ENCODE data around the gene PDZRN3.
A peak's percentile ranks its signal among the peaks of the same experiment; 100 is the strongest.

PDZRN3 gene

GRCh38 chr3:73520931-73521461 is 103.7 kb downstream of the PDZRN3 start:
- no peak for DNase-seq (ENCODE audit: low spot score)

DNA sequence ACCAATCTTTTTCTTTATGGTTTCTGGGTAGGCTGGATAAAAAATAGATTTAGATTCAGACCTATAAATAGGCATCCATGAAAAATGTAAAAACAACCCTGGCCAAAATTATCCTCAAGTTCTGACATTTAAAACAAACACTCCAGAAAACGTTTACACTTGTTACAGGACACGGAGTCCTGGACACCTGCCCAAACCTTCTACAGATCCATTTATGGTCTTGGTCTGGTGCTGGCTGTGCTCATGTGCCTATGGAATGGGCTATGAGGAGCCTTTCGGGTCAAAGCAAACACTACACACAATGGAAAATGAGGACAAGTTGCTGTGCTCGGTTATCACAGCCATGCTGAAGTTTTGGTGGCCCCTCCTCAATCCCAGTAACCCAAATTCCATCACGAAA is 108.1 kb downstream of the PDZRN3 start:
- no peak for DNase-seq (ENCODE audit: low spot score)

DNA sequence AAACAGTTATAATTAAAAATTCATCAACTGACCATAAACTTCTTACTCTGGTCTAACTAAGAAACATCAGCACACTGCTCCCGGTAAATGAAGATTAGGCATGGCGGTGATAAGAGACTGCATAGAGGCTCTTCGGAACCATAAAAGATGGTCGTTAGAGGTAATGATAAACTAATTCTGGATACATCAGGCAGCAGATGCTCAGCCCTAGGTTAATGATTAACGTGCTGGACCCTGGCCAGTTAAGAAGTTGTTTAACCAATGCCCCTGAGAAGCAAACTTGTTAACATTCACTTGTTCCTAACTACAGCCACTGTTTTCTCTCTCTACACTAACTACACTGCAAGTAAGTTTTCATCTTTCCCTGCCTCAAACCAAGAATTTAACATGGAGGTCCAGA is 111.5 kb downstream of the PDZRN3 start:
- DNase-seq (ENCODE audit: low spot score) = no peak

DNA sequence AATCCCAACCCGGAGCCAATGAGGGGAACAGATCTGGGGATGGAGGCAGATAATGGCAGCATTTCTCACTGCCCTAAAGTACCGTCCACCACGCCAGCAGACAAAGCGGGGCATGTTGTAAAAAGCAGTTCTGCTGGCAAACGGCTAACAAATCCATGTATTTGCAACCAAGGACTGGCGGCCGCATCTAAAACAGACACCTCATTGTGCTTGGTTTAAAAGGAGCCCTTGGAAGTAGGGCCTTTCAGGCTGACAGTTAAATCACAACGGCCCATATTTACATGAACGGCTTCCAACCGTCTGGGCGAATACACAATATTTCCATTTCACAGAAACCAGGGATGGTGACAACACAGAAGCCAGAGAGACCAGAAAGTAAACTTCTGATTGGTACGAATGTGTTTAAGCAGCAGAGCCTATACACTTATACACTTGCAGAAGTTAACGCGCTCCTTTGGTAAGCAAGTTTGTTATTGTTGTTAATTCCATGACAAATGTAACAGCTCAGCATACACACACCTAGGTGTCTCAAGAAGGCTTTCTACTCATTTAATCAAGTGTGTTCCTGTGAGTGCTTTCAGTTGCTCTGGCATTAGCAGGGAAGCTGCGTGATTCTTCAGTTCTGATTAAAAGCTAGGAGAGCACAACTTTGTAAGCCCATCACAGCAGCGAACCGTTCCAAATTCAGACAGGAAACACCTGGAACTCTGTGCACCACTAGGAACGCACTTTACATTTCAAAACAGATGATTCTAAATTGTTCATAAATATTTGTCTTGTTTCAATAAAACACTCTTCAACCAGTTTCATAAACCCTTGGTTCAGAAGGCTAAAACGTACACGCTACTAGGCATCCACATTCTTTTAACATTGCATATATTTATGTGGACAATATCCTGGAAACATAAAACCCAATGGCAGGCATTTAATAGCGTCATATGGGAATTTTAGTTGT is 112.9 kb downstream of the PDZRN3 start:
- no peak for DNase-seq (ENCODE audit: low spot score)

DNA sequence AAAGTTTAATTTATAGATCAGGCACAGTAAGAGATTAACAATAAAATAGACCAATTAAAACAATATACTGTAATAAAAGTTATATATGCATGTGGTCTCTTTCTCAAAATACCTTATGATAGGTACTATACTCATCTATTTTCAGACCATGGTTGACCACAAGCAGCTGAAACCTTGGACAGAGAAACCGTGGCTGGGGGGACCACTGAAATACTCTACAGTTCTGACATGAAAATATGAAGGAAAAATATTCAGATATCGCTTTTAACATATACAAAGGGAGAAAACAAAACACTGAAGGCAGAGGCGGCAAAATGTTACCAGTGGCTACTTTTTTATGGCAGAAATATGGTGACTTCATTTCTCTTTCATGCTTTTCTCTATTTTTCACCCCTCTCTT is 114.0 kb downstream of the PDZRN3 start:
- no peak for DNase-seq (ENCODE audit: low spot score)

- DNase-seq (ENCODE audit: low spot score) = no peak
These were observed 114.4 kb downstream of the PDZRN3 start for GRCh38 chr3:73510334-73510733.

DNA sequence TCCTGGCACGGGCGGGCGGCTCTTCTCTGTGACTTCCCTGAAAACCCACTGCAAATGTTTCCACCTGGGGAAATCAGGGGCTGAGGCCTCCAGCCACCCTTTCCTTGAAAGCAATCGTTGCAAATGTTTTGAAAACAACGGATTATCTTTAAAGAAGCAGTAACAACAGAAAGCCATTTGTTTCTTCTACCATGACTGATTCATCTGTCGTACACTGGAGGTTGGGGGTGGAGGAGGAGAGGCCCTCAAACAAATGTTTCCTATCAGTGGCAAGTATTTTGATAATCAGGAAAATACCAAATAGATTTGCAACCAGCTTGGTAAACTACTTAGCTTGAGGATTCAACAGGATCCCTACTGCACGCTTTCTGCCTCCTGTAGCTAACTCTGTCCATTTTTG is 114.9 kb downstream of the PDZRN3 start:
- no peak for DNase-seq (ENCODE audit: low spot score)

GRCh38 chr3:73509066-73509465 is 115.7 kb downstream of the PDZRN3 start:
- DNase-seq (ENCODE audit: low spot score) = no peak

GRCh38 chr3:73508330-73508954 is 116.3 kb downstream of the PDZRN3 start:
- peak; percentile 40 for DNase-seq (ENCODE audit: low spot score)

- no peak for DNase-seq (ENCODE audit: low spot score)
These were observed 119.9 kb downstream of the PDZRN3 start for GRCh38 chr3:73504852-73505251.

DNA sequence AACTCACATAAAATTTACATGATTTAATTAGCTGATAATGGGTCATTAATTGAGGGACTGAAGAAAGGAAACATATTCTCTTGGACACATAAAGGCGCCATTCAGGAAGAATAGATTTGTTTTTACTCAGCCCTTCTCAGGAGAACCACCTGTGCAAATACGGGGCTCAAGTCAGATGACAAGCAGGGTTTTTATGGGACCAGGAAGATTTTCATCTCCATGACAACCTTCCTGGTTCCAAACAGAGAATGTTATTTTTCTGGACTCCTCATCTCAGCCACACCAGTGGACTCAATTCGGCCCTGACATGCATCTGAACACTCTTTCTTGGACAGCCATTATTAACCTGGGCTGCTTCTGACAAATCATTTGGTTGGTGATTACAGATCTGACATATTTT is 120.5 kb downstream of the PDZRN3 start:
- no peak for DNase-seq (ENCODE audit: low spot score)

DNA sequence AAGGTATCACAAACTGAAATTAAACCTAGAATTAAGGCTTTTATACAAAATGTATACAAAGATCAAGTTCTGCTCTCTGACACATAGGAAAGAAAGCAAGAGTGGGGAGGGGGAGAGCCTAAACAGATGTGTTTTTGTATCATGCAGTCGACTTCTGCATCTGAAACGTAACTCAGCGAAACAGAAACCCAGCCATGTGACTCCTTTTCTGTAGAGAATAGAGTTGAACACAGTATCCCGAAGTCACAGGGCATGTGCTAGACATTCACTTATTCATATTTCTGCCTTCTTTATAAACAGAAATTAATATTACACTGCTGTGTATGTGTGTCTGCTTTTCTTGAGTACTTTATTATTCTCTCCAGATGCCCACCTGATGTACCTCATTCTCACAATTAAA is 121.0 kb downstream of the PDZRN3 start:
- no peak for DNase-seq (ENCODE audit: low spot score)

DNA sequence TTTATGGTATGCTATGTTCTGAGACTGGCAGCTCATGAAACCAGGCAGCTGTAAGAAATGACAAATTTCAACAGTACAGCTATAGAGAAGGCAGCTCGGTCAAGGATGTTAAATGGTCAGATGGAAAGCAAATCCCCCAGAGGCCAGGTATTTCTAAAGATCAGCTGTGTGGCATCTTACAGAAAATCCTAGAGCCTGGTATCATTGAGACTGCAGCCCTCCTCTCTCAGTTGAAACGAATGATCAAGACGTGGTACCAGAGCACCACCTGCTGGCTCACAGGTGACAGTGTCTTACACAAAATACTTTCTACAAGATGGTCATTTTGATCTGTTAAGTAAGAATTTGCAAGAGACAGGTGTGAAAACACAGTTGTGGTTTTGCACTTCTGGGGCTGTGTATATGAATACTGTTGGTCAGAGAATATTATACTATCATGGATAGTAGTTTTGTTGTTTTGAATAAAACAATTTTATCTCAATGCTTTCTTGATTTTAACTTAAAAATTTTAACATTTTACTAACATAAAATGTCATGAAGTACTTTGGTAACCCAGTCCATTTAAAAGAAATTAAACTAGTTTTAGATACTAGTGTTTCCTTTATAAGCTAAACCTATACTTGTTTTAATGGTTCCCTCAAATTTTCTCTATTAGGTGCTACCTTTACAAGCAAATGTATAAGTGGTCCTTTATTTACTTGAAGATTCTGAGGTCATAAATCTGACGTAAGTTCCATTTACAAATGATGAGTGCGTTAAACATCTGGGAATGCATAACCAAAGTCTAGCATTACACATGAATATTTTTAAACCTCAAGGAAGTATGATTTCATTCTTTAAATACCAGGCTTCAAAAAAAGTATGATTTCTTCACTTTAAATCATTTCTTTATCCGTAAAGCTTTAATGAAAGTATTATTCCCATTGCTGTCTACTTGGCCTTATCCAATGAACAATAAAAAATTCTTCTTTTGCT is 121.8 kb downstream of the PDZRN3 start:
- DNase-seq (ENCODE audit: low spot score) = peak; percentile 62

DNA sequence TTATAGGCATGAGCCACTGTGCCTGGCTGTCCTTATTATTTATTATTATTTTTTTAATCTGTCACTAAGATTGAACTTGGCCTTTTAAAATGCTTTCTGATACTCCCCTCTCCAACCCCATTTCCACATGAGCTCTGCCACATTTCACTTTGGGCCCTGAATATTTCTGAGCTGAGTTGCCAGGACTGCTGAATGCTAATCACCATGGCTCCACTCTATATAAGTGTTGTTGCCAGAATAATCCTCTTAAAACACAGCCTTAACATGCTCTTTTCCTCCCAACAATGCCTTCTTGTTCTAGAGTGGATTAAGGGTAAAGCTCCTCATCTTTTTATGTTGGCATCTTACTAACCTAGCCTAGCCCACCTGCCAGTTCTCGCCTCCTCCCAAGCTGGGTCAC is 124.4 kb downstream of the PDZRN3 start:
- no peak for DNase-seq (ENCODE audit: low spot score)

GRCh38 chr3:73499787-73500186 is 125.0 kb downstream of the PDZRN3 start:
- DNase-seq (ENCODE audit: low spot score) = no peak

DNA sequence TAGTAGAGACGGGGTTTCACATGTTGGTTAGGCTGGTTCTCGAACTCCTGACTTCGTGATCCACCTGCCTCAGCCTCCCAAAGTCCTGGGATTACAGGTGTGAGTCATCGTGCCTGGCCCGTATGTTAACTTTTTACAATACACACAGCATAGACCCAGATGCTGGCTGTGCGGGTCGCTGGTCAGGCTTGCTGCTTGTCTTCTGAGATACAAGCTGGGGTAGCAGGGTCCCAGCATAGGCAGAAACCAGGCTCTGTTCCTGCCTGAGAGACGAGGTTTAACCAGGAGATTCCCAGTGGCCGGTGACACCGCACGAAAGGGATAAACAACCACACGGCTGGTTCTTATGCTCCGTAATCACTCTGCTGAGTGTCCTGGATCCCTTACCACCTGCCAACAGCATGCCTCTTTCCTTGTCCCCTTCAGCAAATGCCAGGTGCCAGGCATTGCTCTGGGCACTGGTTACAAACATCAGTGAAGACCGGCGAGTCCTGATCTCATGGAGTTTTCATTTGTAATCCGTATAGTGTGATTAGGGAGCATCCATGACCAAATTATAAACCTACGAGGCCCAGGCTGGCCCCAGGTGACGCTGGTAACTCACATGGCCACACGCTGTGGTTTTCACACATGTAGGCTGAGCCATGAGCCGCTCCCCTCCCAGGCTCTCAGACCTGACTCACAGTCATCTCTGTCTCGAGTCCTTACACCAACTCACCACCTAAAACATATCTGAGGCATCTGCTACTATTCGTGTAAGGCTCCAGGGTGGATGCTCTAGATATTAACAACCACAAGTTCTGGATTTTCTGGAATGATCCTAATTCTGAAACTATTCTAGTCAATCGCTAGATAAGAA is 125.7 kb downstream of the PDZRN3 start:
- no peak for DNase-seq (ENCODE audit: low spot score)

GRCh38 chr3:73497646-73498406 is 126.9 kb downstream of the PDZRN3 start:
- DNase-seq (ENCODE audit: low spot score) = no peak

GRCh38 chr3:73493543-73494308 is 131.0 kb downstream of the PDZRN3 start:
- no peak for DNase-seq (ENCODE audit: low spot score)

GRCh38 chr3:73492186-73492585 is 132.6 kb downstream of the PDZRN3 start:
- no peak for DNase-seq (ENCODE audit: low spot score)

DNA sequence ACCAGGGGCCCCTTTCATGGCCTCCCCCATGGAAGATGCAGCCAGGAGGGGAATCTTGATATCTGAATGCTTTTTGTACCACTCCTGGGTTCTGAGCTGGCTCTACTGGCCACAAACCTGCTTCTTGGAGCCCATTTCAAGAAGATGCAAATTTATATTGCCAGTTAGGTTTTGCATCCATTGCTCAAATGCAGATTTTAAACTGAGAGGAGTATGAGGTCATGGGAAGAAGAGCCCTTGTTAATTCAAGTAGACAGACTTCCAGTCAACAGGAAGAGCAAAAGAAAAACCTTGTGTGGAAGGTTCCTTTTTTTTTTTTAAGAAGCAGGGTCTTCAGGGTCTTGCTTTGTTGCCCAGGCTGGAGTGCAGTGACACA is 133.5 kb downstream of the PDZRN3 start:
- no peak for DNase-seq (ENCODE audit: low spot score)
